ENCODE data around the gene COLEC11. TPM values are rescaled to one million over a fixed set of nuclear protein-coding genes. Genes with fewer than 3 reads are reported as not detected.

The COLEC11 gene
- total and polyA plus RNA-seq, 10 of the 15 experiments (the other 5 are each of a cell fraction or from before 2014, with no cell fraction given): 0.08 to 0.74 (median 0.14) TPM; not detected in 4

DNA sequence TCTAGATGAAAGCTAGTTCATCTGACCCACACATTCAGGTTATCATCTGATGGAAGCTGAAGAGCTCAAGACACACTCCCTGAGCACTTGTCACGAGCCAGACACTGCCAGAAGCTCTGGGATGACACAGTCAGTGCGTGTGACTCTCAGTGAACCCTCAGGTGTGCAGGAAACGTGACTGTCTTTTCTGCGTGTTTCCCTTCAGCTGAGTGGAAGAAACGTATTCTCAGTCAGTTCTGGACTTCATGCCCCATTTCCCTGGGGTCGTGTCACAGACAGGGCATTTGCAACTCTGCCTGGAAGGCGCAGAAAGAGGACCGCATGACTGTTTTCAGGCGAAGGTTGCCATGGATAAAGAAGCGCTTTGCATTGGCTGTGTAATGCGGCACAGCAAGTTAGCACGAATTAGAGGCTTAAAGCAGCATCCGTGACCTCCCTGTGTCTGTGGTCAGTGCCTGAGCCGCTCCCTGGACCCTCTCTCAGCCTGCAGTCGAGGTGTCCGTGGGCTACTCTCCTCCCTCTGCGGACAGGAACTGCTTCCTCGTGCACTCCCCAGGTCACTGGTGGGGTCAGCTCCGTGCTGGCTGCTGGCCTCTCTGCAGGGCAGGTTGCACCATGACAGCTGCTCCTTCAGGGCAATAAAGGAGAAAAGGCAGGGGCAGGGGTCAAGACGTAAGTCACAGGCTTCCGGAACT lies 59.8 kb downstream of the COLEC11 start:
- no peak for TF ChIP-seq KLF5 (IDR thresholded peaks at IDR 0.05; ENCODE audit: partially characterized antibody)
- H4K20me1 ChIP-seq (ENCODE audit: control insufficient read depth, insufficient read depth): no peaks in the 10 kb centered on the region
- no peak for FAIRE-seq
- ChIA-PET CTCF (interaction anchor here (4.9 kb wide), 1 partner anchor 231 kb away, joined by 43 read pairs; no protein-coding TSS in a partner anchor), POLR2A (no interaction called here), RAD21 (ENCODE audit: unreplicated experiment) (no interaction called here), SMC1A (ENCODE audit: uncharacterized antibody, unreplicated experiment) (no interaction called here)
- no peaks in the 10 kb centered on the region for H3K36me3 ChIP-seq (ENCODE audit: control insufficient read depth in 2 of 2, insufficient read depth in 2 of 2, low read length in 1 of 2)
- intact Hi-C loops (cut with micrococcal nuclease; ENCODE audit: unreplicated experiment): loop anchor here (5.0 to 10.0 kb wide), 2 partner anchors 352 to 430 kb away; no protein-coding TSS in a partner anchor
- no peak overlapping the region for H3K4me3 ChIP-seq
- H3K27ac ChIP-seq (ENCODE audit: control insufficient read depth, insufficient read depth): no peak overlapping the region
- ATAC-seq: no peak
- no TSS peak for BruUV-seq (replicated peaks)
- WGBS (ENCODE audit: insufficient coverage, insufficient replicate concordance, low lambda C conversion rate, missing lambda C conversion rate): 32% methylated on average over 21 of the region's 21 CpGs
- no peaks in the 10 kb centered on the region for H3K27me3 ChIP-seq (replicated peaks in 1 of 2; ENCODE audit: control insufficient read depth in 2 of 2, insufficient read depth in 2 of 2, low read length in 1 of 2)
- in situ Hi-C loops (cut with MboI): loop anchor here (5.0 kb wide), 1 partner anchor 97 kb away; the partner anchor contains the start of gene RNASEH1
- no peak overlapping the region for H3K9ac ChIP-seq (ENCODE audit: control insufficient read depth, insufficient read depth, low read length)
- H3K4me2 ChIP-seq (ENCODE audit: control insufficient read depth, insufficient read depth): no peak overlapping the region
- H3K9me3 ChIP-seq (replicated peaks; ENCODE audit: control insufficient read depth, insufficient read depth, low read length): no peaks in the 10 kb centered on the region; the same call in 2 of the 3 replicates
- H3K4me1 ChIP-seq (ENCODE audit: control insufficient read depth, insufficient read depth, low read length): peaks cover 15% of the 10 kb centered on the region
- no peak for DNase-seq (ENCODE audit: low read depth, low spot score)
- H3K79me2 ChIP-seq (ENCODE audit: control insufficient read depth, insufficient read depth, low read length): no peaks in the 10 kb centered on the region
- no peak overlapping the region for H2AFZ ChIP-seq (ENCODE audit: control insufficient read depth, low read depth, low read length)

DNA sequence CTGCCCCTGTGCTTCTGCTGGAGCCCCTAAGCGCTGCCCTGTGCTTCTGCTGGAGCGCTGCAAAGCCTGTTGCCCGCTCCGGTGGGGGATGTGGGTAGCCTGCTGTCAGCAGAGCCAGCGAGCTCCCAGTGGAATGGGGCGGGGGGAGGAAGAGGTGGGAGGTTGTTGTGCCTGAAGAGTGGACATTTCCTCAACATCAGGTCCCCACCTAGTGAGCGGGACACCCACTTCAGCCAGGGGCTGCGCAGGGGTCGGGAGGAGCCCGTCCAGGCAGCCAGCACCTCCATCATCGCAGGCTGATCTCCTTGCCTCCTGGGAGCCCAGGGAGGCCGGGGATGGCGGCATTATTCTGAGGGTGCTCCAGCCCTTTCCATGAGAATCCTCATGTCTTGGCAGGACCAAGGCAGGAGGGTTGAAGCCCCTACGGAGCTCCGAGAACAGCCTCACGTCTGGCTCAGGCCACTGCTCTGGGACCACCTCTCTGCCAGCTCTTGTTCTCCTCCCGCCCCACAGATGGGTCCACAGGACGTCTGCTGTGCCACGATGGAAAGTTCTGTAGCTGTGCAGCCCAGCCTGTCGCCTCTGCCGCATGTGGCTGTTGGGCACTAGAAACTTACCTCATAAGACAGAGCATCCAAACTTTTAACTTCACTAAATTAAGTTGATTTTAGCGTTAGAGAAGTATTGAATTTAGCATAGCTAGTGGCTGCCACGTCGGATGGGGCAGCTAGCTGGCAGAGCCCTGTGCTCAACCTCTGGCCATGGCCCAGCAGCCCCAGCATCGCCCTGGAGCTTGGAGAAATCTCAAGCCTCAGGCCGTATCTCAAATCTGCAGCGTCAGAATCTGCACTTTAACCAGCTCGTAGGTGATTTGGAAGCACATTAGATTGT lies 61.2 kb downstream of the COLEC11 start:
- ChIA-PET POLR2A (no interaction called here), RAD21 (ENCODE audit: unreplicated experiment) (no interaction called here), SMC1A (ENCODE audit: uncharacterized antibody, unreplicated experiment) (interaction anchor here (1.1 kb wide), 1 partner anchor 163 kb away, joined by 3 read pairs; no protein-coding TSS in a partner anchor), CTCF (interaction anchor here (0.9 kb wide), 2 partner anchors 194 to 232 kb away, joined by 3 to 4 read pairs; no protein-coding TSS in a partner anchor)
- no peak for DNase-seq (ENCODE audit: low read depth, low spot score)
- 82% methylated on average over 28 of the region's 28 CpGs for WGBS (ENCODE audit: insufficient coverage, insufficient replicate concordance, low lambda C conversion rate, missing lambda C conversion rate)
- no peak overlapping the region for H3K4me3 ChIP-seq
- H4K20me1 ChIP-seq (ENCODE audit: control insufficient read depth, insufficient read depth): no peaks in the 10 kb centered on the region
- in situ Hi-C loops (cut with MboI): no loop called here
- no peaks in the 10 kb centered on the region for H3K79me2 ChIP-seq (ENCODE audit: control insufficient read depth, insufficient read depth, low read length)
- TF ChIP-seq RAD51 (IDR thresholded peaks at IDR 0.05) (no peak), ZNF622 (IDR thresholded peaks at IDR 0.05) (no peak), RB1 (IDR thresholded peaks at IDR 0.05; ENCODE audit: borderline replicate concordance) (no peak), SUZ12 (IDR thresholded peaks at IDR 0.05; ENCODE audit: unreplicated experiment) (no peak), ZBTB40 (IDR thresholded peaks at IDR 0.05; ENCODE audit: borderline replicate concordance) (no peak), CBFB (IDR thresholded peaks at IDR 0.05; ENCODE audit: low read depth) (no peak)
- FAIRE-seq: no peak
- no TSS peak for BruUV-seq (replicated peaks)
- H3K27me3 ChIP-seq (replicated peaks in 1 of 2; ENCODE audit: control insufficient read depth in 2 of 2, insufficient read depth in 2 of 2, low read length in 1 of 2): no peaks in the 10 kb centered on the region
- H3K36me3 ChIP-seq (ENCODE audit: control insufficient read depth in 2 of 2, insufficient read depth in 2 of 2, low read length in 1 of 2): no peaks in the 10 kb centered on the region
- H3K4me1 ChIP-seq (ENCODE audit: control insufficient read depth, insufficient read depth, low read length): peaks cover 17% of the 10 kb centered on the region
- no peak overlapping the region for H3K27ac ChIP-seq (ENCODE audit: control insufficient read depth, insufficient read depth)
- no peak overlapping the region for H3K9ac ChIP-seq (ENCODE audit: control insufficient read depth, insufficient read depth, low read length)
- peaks cover 3% of the 10 kb centered on the region; the same call in 2 of the 3 replicates for H3K9me3 ChIP-seq (replicated peaks; ENCODE audit: control insufficient read depth, insufficient read depth, low read length)
- H2AFZ ChIP-seq (ENCODE audit: control insufficient read depth, low read depth, low read length): no peak overlapping the region
- ATAC-seq: no peak
- H3K4me2 ChIP-seq (ENCODE audit: control insufficient read depth, insufficient read depth): no peak overlapping the region
- intact Hi-C loops (cut with micrococcal nuclease; ENCODE audit: unreplicated experiment): loop anchor here (10.0 kb wide), 1 partner anchor 431 kb away; no protein-coding TSS in a partner anchor

All from GM12878 (cell line).